LNCAP (cell line): ENCODE data around the gene TTC39B.

Source experiments
- TF ChIP-seq, protein P1 (sequence below): fragments of 450-650 bp; IDR thresholded peaks from 2 replicates; pipeline ENCODE4 v1.5.1; 2017; ENCODE audit warnings: mild to moderate bottlenecking

TTC39B gene

DNA sequence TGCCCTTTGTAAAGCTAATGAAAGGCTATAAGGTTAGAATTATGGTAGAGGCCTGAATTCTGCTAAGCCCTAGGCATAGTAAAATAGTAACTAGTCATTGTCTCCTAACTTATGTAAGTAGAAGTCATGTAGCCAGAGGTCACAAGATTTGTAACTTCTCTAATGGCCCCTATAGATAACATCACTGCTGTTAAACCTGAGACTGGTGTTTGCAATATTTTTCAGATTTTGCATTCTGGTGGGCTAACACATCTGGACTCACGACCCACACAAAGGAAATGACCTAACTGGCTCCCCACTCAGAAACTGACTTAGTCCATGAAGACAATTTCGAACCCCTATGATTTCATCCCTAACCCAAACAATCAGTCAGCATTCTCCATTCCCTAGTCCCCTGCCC, 37.2 kb upstream of the TTC39B start:
- TF ChIP-seq, protein P1, sequence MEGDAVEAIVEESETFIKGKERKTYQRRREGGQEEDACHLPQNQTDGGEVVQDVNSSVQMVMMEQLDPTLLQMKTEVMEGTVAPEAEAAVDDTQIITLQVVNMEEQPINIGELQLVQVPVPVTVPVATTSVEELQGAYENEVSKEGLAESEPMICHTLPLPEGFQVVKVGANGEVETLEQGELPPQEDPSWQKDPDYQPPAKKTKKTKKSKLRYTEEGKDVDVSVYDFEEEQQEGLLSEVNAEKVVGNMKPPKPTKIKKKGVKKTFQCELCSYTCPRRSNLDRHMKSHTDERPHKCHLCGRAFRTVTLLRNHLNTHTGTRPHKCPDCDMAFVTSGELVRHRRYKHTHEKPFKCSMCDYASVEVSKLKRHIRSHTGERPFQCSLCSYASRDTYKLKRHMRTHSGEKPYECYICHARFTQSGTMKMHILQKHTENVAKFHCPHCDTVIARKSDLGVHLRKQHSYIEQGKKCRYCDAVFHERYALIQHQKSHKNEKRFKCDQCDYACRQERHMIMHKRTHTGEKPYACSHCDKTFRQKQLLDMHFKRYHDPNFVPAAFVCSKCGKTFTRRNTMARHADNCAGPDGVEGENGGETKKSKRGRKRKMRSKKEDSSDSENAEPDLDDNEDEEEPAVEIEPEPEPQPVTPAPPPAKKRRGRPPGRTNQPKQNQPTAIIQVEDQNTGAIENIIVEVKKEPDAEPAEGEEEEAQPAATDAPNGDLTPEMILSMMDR, result no peak

DNA sequence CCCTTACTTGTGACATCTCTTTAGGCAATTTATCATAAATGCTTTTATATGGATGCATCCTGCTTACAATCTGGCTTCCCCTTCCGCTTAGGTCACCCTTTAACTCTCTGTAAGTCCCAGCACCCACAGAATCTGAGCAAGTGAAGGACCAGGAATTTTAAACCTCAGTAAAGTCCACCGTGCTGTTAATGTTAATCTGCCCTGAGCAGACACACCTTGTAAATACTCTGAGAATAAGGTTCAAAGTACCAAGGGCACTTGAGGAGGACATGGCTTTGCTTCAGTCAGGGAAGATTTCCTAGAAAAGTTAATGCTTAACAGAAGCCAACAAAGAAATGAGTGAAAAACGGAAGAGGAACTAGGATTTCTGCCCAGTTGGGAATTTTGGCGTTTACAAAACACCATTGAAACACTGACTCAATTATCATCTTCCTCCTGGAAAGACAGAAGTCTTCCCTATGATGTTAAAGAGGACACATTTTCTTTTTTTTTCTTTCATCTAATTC, 26.4 kb upstream of the TTC39B start:
- TF ChIP-seq, protein P1, result no peak

DNA sequence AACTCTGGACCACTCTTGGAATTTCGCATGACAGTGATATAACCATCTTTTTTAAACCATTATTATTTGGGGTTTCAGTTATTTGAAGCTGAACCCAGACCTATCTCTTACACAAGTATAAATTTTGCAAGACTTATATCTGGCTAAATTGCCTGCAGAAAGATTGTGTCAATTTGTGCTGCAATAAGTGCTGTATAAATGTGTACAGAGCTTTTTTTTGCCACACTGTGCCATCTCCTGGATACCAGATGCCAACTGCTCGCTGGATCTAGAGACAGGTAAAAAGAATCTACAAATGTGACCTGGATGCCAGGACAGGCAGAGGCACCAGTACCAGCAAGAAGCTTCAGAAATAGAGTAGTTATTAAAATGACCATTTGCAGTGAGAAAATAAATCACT, 25.9 kb upstream of the TTC39B start:
- TF ChIP-seq, protein P1, result no peak

DNA sequence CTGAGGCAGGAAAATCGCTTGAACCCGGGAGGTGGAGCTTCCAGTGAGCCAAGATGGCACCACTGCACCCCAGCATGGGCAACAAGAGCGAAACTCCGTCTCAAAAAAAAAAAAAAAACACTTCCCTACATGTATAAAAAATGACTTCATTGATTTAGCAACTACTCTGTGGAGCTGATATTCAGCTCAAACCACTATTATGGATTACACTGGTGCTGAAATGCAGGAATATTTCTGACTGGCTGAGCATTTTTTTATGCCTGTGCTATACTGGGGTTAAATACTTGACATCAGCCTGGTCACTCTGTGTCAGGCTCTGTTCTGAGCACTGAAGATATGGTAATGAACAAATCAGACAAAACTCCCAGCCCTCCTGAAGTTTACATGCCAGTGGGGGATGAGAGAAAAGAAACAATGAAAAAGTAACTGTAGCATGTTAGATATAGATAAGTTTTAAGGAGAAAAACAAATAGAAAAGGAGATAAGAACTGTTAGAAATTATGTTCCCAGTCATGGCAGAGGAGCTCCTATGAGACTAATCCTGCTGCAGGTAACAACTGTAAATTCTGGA, 22.6 kb upstream of the TTC39B start:
- TF ChIP-seq, protein P1, result no peak

DNA sequence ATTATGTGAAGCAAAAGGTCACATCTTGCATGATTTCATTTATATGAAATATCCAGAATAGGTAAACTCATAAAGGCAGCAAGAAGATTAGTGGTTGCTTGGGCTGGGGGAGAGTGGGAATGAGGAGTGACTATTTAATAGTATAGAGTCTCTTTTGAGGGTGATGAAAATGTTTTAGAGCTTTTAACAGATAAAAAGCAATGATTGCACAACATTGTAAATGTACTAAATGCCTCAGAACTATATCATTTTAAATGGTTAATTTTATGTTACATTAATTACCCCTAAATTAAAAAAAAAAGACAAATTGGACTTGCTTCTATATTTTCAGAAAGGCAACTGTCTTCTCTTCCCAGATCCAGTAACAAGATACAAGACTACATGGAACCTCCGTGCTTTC, 21.9 kb upstream of the TTC39B start:
- TF ChIP-seq, protein P1, result no peak

DNA sequence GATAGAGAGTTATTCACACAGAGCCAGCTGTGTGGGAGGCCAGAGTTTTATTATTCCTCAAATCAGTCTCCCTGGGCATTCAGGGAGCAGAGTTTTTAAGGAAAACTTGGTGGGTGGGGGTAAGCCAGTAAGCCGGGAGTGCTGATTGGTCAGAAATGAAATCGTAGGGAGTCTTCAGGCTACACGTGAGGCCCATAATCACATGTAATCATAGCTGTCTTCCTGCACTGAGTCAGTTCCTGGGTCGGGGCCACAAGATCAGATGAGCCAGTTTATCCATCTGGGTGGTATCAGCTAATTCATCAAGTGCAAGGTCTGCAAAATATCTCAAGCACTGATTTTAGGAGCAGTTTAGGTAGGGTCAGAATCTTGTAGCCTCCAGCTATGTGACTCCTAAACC, 10.8 kb upstream of the TTC39B start:
- TF ChIP-seq, protein P1, result no peak

DNA sequence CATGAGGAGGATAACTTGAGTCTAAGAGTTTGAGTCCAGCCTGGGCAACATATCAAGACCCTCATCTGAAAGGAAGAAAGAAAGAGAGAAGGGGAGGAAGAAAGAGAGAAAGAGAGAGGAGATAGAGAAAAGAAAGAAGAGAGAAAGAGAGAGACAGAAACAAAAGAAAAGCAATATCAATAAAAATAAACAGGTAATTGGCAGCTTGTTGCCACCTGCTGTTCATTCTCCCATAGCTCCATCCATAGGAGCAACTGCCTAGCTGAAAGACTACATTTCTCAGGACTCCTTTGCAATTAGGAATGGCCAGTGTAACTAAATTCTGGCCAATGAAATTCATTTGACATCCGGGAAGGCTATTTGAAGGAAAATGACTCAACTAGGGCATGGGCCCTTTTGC, 4.6 kb upstream of the TTC39B start:
- TF ChIP-seq, protein P1, result no peak
